Retinal pigment epithelial cell (primary cell): ENCODE data around the gene PI16.

Source experiments
- DNase-seq: peaks from one replicate; pipeline ENCODE4 v3.0.0-alpha.2; 2010; ENCODE audit warnings: low read depth
- H3K4me3 ChIP-seq: 2 replicates; pipeline ENCODE4 v1.5.1; 2011; ENCODE audit warnings: mild to moderate bottlenecking, low read length, control low read depth, moderate library complexity
- CTCF ChIP-seq: conservative IDR thresholded peaks from 2 replicates; pipeline ENCODE4 v1.5.1; 2011; ENCODE audit warnings: low read depth, low read length, control low read depth, inconsistent platforms

PI16 gene

GRCh38 chr6:36969240-36969691 is 14.7 kb downstream of the PI16 start:
- no peak for DNase-seq
- H3K4me3 ChIP-seq: no peak overlapping the region
- no peak for TF ChIP-seq CTCF

GRCh38 chr6:36969988-36970891 is 15.7 kb downstream of the PI16 start:
- TF ChIP-seq CTCF: no peak
- H3K4me3 ChIP-seq: no peak overlapping the region
- no peak for DNase-seq

- H3K4me3 ChIP-seq: no peak overlapping the region
- no peak for TF ChIP-seq CTCF
- no peak for DNase-seq
Observed at GRCh38 chr6:36970892-36971842, 16.6 kb downstream of the PI16 start.

- no peak for TF ChIP-seq CTCF
- no peak overlapping the region for H3K4me3 ChIP-seq
- DNase-seq: no peak
Observed at GRCh38 chr6:36971921-36972673, 17.6 kb downstream of the PI16 start.

- no peak for DNase-seq
- no peak overlapping the region for H3K4me3 ChIP-seq
- no peak for TF ChIP-seq CTCF
Observed at GRCh38 chr6:36973190-36973589, 18.7 kb downstream of the PI16 start.

- H3K4me3 ChIP-seq: no peak overlapping the region
- DNase-seq: no peak
- TF ChIP-seq CTCF: no peak
Observed at GRCh38 chr6:36973647-36974046, 19.1 kb downstream of the PI16 start.
